Psoas muscle (tissue), 8 donors: ENCODE measurements around the gene RETREG1. TPM values are rescaled to one million over a fixed set of nuclear protein-coding genes. Genes with fewer than 3 reads are reported as not detected.

Source experiments
- ATAC-seq, 4 donors: fragments of 200-7000 bp; cut with Tn5 transposase; one replicate each; pipeline ENCODE4 v1.9.1; 2020; ENCODE audit warnings: moderate library complexity in 3 of 4, mild to moderate bottlenecking in 2 of 4
- DNase-seq, 2 donors: peaks; one replicate each; pipeline ENCODE4 v3.0.0-alpha.2; 2020
- H3K27ac ChIP-seq: fragments of 200-600 bp; one replicate; pipeline ENCODE4 v1.8.0; 2022
- H3K27me3 ChIP-seq, 3 donors: fragments of 200-600 bp in 1 of 3; one replicate each; pipeline versions ENCODE4 v1.6.1 to v1.8.0; 2013 to 2022; ENCODE audit warnings: low read length in 2 of 3, mild to moderate bottlenecking in 2 of 3, moderate library complexity in 1 of 3; ENCODE audit not compliant: insufficient read depth in 3 of 3
- H3K36me3 ChIP-seq, 2 donors: fragments of 200-600 bp in 1 of 2; one replicate each; pipeline versions ENCODE4 v1.6.1 to v1.8.0; 2013 to 2022; ENCODE audit warnings: low read depth in 1 of 2, mild to moderate bottlenecking in 1 of 2, moderate library complexity in 1 of 2; ENCODE audit not compliant: insufficient read depth in 1 of 2
- H3K4me1 ChIP-seq: fragments of 200-600 bp; one replicate; pipeline ENCODE4 v1.8.0; 2022
- H3K4me3 ChIP-seq: fragments of 200-600 bp; one replicate; pipeline ENCODE4 v1.8.0; 2022; ENCODE audit warnings: mild to moderate bottlenecking
- H3K9me3 ChIP-seq: fragments of 200-600 bp; one replicate; pipeline ENCODE4 v1.8.0; 2022
- WGBS, 3 donors: extraction: QIAGEN DNeasy Blood & Tissue Kit; methylation state at CpG; one replicate each; pipeline versions ENCODE4 v1.1.6 to v1.1.7; 2013; 5-methylcytosine and 5-hydroxymethylcytosine counted together
- intact Hi-C, 2 donors: fragments of 100-400 bp; cut with DNase I; formaldehyde crosslinking; loops; one replicate each; pipeline versions ENCODE4 v1.11.0 to v1.14.2; 2022
- polyA plus RNA-seq, 3 donors: library from polyadenylated mRNA; stranded (reverse); fragments of 200-250 nt; gene quantifications; one replicate each; pipeline ENCODE4 v1.2.3, GENCODE V29; 2013
- total RNA-seq, 4 donors: library from RNA; stranded (reverse); fragmentation: NEBNext Ultra II Directional in 2 of 4; extraction: Animal tissue kit (Norgen Biotek cat#: 25700) in 2 of 4; gene quantifications; one replicate each; pipeline versions ENCODE4 v1.2.1 to v1.2.4, GENCODE V29; 2021 to 2023
- TF ChIP-seq, protein P1 (sequence below): fragments of 200-600 bp; IDR thresholded peaks from one replicate; pipeline ENCODE4 v1.8.0; 2022; ENCODE audit warnings: antibody characterized with exemption
- donor health status: healthy with polysubstance abuse.
- donor health status: DM: no; HTN: no; CAD: no; lungs with moderate emphysema.
- donor health status: Bipolar disorder and iron deficiency.
- donor health status: healthy.
- donor health status: DM: yes; HTN: yes; CAD: no.
- donor health status: DM: no; HTN: no; CAD: no.
- donor health status: DM: no; HTN: no; CAD: no.
- donor health status: DM: yes; HTN: yes; CAD: no.

Gene RETREG1
- total and polyA plus RNA-seq, 7 donors, result 2.1 to 252 (median 191) TPM

GRCh38 chr5:16456103-16456832 lies 160.5 kb downstream of the RETREG1 start:
- no peaks in the 10 kb centered on the region for H3K9me3 ChIP-seq
- WGBS, 3 donors, result 39 to 48% (median 45%) methylated on average over 4 of the region's 4 CpGs
- no peak overlapping the region for H3K4me3 ChIP-seq
- peak; percentile 26 to 57 for DNase-seq
- TF ChIP-seq, protein P1, sequence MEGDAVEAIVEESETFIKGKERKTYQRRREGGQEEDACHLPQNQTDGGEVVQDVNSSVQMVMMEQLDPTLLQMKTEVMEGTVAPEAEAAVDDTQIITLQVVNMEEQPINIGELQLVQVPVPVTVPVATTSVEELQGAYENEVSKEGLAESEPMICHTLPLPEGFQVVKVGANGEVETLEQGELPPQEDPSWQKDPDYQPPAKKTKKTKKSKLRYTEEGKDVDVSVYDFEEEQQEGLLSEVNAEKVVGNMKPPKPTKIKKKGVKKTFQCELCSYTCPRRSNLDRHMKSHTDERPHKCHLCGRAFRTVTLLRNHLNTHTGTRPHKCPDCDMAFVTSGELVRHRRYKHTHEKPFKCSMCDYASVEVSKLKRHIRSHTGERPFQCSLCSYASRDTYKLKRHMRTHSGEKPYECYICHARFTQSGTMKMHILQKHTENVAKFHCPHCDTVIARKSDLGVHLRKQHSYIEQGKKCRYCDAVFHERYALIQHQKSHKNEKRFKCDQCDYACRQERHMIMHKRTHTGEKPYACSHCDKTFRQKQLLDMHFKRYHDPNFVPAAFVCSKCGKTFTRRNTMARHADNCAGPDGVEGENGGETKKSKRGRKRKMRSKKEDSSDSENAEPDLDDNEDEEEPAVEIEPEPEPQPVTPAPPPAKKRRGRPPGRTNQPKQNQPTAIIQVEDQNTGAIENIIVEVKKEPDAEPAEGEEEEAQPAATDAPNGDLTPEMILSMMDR, result peak; percentile 78
- intact Hi-C loops, result loop anchor here in 1 of 2 donors (10.0 kb wide), 1 partner anchor 291 kb away; no protein-coding TSS in a partner anchor
- H3K4me1 ChIP-seq, result peaks cover 60% of the 10 kb centered on the region
- peaks cover 15 to 57% of the 10 kb centered on the region in 2 donors for H3K36me3 ChIP-seq
- ATAC-seq, result peak; percentile 78 to 84 (median 82)
- H3K27me3 ChIP-seq, result no peaks in the 10 kb centered on the region
- peak overlapping the region; percentile 47 for H3K27ac ChIP-seq

GRCh38 chr5:16455668-16456067 lies 161.1 kb downstream of the RETREG1 start:
- Histone ChIP-seq H3K9me3 (no peaks in the 10 kb centered on the region), H3K27ac (peak overlapping the region; percentile 47), H3K36me3 (peaks cover 18 to 57% of the 10 kb centered on the region in 2 donors), H3K4me1 (peaks cover 54% of the 10 kb centered on the region), H3K27me3 (no peaks in the 10 kb centered on the region), H3K4me3 (no peak overlapping the region)
- peak; percentile 45 to 72 (median 66) for ATAC-seq
- 44 to 55% (median 47%) methylated on average over 5 of the region's 5 CpGs for WGBS, 3 donors
- DNase-seq, result no peak
- TF ChIP-seq, protein P1, result no peak
- intact Hi-C loops, result loop anchor here in 1 of 2 donors (10.0 kb wide), 1 partner anchor 291 kb away; no protein-coding TSS in a partner anchor

DNA sequence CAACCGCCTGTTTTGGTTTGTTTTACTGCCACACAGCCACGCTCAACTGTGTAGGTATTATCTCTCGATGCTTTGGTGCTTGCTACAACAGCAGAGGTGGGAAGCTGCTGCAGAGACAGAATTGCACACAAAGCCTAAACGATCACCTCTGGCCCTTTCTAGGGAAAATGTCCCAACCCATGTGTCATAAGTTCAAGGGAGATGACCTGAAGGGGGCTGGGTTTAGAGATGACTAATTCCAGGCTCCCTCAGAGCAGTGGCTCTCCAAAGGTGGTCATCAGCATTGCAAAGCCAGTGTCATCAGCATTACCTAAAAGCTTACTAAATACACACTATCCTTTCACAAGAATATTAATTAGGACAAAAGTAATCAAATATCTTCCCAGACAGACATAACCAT lies 162.1 kb downstream of the RETREG1 start:
- H3K36me3 ChIP-seq, result peaks cover 20 to 57% of the 10 kb centered on the region in 2 donors
- peaks cover 44% of the 10 kb centered on the region for H3K4me1 ChIP-seq
- no peak overlapping the region for H3K27ac ChIP-seq
- H3K27me3 ChIP-seq, result no peaks in the 10 kb centered on the region
- TF ChIP-seq, protein P1, result no peak
- ATAC-seq (no peak), DNase-seq (no peak)
- 85 to 93% (median 87%) methylated on average over 4 of the region's 4 CpGs for WGBS, 3 donors
- H3K9me3 ChIP-seq, result no peaks in the 10 kb centered on the region
- intact Hi-C loops, result loop anchor here in 1 of 2 donors (10.0 kb wide), 1 partner anchor 290 kb away; no protein-coding TSS in a partner anchor
- H3K4me3 ChIP-seq, result no peak overlapping the region

- Histone ChIP-seq H3K4me1 (peaks cover 34% of the 10 kb centered on the region), H3K36me3 (peaks cover 24 to 58% of the 10 kb centered on the region in 2 donors), H3K9me3 (no peaks in the 10 kb centered on the region), H3K27ac (no peak overlapping the region), H3K4me3 (no peak overlapping the region), H3K27me3 (no peaks in the 10 kb centered on the region)
- no peak for DNase-seq
- ATAC-seq, result no peak
- TF ChIP-seq, protein P1, result no peak
- intact Hi-C loops, result loop anchor here in 1 of 2 donors (10.0 kb wide), 1 partner anchor 289 kb away; no protein-coding TSS in a partner anchor
Observed at GRCh38 chr5:16453609-16454008, 163.2 kb downstream of the RETREG1 start.
